WI38 (cell line): ENCODE measurements around the gene TBC1D8.

Source experiments
- H3K4me3 ChIP-seq: 2 replicates; pipeline ENCODE4 v1.5.1; 2011; ENCODE audit warnings: low read depth, mild to moderate bottlenecking, control low read depth, low read length
- CTCF ChIP-seq: IDR thresholded peaks from 2 replicates; pipeline ENCODE4 v1.5.1; 2012; ENCODE audit warnings: low read depth, mild to moderate bottlenecking, control low read depth, low read length

TBC1D8 gene

GRCh38 chr2:101123795-101124471 lies 27.2 kb downstream of the TBC1D8 start:
- H3K4me3 ChIP-seq: peak overlapping the region; percentile 37
- no peak for TF ChIP-seq CTCF

GRCh38 chr2:101121174-101121573 lies 30.0 kb downstream of the TBC1D8 start:
- H3K4me3 ChIP-seq: no peak overlapping the region
- no peak for TF ChIP-seq CTCF

DNA sequence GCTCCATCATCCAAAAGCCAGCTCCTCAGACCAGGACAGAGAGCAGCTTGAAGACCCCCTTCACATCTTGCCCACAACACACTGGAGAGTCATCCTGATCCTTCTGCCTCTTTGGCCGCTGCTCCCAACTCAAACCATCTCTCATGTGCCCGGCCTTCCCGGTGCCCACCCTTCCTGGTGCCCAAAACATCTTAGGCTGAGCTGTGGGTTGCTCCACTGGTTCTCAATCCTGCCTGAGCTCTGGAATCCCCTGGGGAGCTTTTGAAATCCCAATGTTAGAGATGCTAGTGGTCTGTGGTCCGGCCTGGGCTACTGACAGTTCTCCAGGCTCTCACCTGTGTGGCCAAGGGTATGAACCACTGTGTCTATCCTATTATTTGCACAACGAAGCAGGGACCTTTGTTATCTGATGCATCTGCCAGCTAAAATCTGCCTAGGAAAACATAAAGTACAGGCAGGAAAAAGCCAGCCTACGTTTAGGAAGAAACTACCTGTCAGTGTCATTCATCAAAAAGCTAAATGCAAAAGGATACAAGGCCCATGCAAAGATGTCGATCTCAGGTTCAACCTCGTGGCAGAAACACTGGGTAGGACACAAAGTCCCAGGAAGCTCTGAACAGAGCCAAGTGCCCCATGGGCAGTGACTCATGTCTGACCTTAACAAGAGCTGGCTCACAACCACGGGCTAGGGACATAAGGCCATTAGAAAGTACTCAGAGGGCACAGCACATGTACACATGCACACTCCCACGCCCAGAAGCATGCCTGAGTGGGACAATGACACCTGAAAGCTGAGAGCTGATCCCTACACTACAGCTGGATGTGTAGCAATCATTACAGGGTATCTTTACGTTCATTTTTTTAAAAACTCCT lies 30.8 kb downstream of the TBC1D8 start:
- H3K4me3 ChIP-seq: no peak overlapping the region
- TF ChIP-seq CTCF: no peak

GRCh38 chr2:101119431-101119830 lies 31.8 kb downstream of the TBC1D8 start:
- H3K4me3 ChIP-seq: no peak overlapping the region
- no peak for TF ChIP-seq CTCF

- H3K4me3 ChIP-seq: no peak overlapping the region
- no peak for TF ChIP-seq CTCF
These were observed 34.2 kb downstream of the TBC1D8 start for GRCh38 chr2:101116841-101117552.

- no peak for TF ChIP-seq CTCF
- no peak overlapping the region for H3K4me3 ChIP-seq
These were observed 34.8 kb downstream of the TBC1D8 start for GRCh38 chr2:101116348-101116747.
